Testis (tissue), 3 donors: Measurements from ENCODE around the gene LAMA5. TPM values are rescaled to one million over a fixed set of nuclear protein-coding genes. Genes with fewer than 3 reads are reported as not detected.

ENCODE experiments used
- DNase-seq: peaks from one replicate; pipeline ENCODE4 v3.0.0-alpha.2; 2019
- H3K27ac ChIP-seq, 2 donors: fragments of 200-600 bp; sonication (generic); one replicate each; pipeline ENCODE4 v1.5.1; 2019
- H3K27me3 ChIP-seq: fragments of 200-600 bp; sonication (generic); one replicate; pipeline ENCODE4 v1.5.1; 2019
- H3K36me3 ChIP-seq: fragments of 200-600 bp; sonication (generic); one replicate; pipeline ENCODE4 v1.5.1; 2017; ENCODE audit warnings: low read depth; ENCODE audit errors: missing control alignments
- H3K4me1 ChIP-seq: fragments of 200-600 bp; sonication (generic); one replicate; pipeline ENCODE4 v1.5.1; 2019
- H3K4me3 ChIP-seq, 2 donors: fragments of 200-600 bp; sonication (generic); one replicate each; pipeline ENCODE4 v1.5.1; 2017 to 2019
- H3K9me3 ChIP-seq: fragments of 200-600 bp; sonication (generic); one replicate; pipeline ENCODE4 v1.5.1; 2017
- POLR2A ChIP-seq: fragments of 450-650 bp; IDR thresholded peaks from one replicate; pipeline ENCODE4 v1.6.1; 2017; ENCODE audit warnings: antibody characterized with exemption, mild to moderate bottlenecking, moderate library complexity
- WGBS, 2 donors: methylation state at CpG; one replicate each; pipeline ENCODE4 v1.1.5; 2018; 5-methylcytosine and 5-hydroxymethylcytosine counted together
- intact Hi-C: fragments of 100-400 bp; cut with DNase I; formaldehyde crosslinking; loops from one replicate; pipeline ENCODE4 v1.15.1; 2023; ENCODE audit warnings: low total_unique reads
- polyA plus RNA-seq: library from polyadenylated mRNA; stranded (reverse); fragments of 350-450 nt; fragmentation: Illumina TruSeq; extraction: RNeasy Lipid Tissue Mini Kit (QIAGEN cat#74804); gene quantifications from one replicate; pipeline ENCODE4 v1.2.3, GENCODE V29; 2014; ENCODE audit warnings: low read depth, low replicate concordance; ENCODE audit not compliant: insufficient read depth
- total RNA-seq, 2 donors: library from RNA; depleted of rRNA; stranded (reverse); fragments of >200 nt; gene quantifications; one replicate each; pipeline ENCODE4 v1.2.3, GENCODE V29; 2016
- TF ChIP-seq, protein P1 (sequence below), 3 experiments: fragments of 450-650 bp in 2 of 3; fragments of 200-600 bp in 1 of 3; sonication (generic) in 1 of 3; IDR thresholded peaks; one replicate each; pipeline ENCODE4 v1.5.1; 2016 to 2019; ENCODE audit warnings: antibody characterized with exemption in 3 of 3, mild to moderate bottlenecking in 2 of 3, moderate library complexity in 1 of 3

Gene LAMA5
- total and polyA plus RNA-seq, 3 donors from 2014 or later = 33.2 to 144 (median 121) TPM

DNA sequence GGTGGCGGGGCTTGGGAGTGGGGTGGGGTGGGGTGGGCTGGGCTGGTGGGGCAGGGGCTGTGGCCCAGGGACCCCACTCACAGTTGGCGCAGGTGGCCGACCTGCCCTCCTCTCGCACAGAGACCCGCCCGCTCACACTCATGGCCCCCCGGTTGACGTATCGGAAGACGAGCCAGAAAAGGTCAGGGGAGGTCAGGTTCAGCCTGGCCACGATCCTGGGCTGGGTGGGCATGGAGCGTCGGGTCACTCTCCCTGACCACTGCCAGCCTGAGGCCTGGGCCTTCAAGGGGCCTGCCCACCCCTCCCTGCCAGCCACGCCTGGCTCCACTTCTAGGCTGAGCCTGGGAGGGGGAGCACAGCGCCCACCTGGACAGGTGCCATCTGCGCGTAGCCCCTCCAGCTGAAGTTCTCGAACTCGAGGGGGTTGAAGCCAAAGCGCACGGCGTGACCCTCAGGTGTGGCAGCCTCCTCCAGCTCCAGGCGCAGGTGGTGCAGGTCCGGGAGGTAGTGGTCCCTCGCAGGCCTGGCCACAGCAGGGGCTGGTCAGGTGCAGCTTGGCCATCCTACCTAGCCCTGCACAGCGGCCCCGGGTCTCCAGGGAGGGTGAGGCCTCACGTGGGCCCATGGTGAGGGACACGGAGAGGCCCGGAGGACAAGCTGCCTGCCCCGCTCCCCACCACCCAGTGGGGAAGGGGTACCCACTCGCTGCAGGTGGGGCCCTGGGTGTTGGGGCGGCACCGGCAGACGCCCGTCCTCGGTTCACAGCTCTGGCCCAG lies 33.1 kb downstream of the LAMA5 start:
- H3K4me1 ChIP-seq = no peaks in the 10 kb centered on the region
- no peak overlapping the region for H3K4me3 ChIP-seq
- intact Hi-C loops = no loop called here
- no peak for DNase-seq
- H3K9me3 ChIP-seq = no peaks in the 10 kb centered on the region
- no peaks in the 10 kb centered on the region for H3K36me3 ChIP-seq
- no peak overlapping the region for H3K27ac ChIP-seq
- H3K27me3 ChIP-seq = no peaks in the 10 kb centered on the region
- 79 to 83% methylated on average over 10 to 28 of the region's 37 CpGs for WGBS, 2 donors
- TF ChIP-seq, protein P1, sequence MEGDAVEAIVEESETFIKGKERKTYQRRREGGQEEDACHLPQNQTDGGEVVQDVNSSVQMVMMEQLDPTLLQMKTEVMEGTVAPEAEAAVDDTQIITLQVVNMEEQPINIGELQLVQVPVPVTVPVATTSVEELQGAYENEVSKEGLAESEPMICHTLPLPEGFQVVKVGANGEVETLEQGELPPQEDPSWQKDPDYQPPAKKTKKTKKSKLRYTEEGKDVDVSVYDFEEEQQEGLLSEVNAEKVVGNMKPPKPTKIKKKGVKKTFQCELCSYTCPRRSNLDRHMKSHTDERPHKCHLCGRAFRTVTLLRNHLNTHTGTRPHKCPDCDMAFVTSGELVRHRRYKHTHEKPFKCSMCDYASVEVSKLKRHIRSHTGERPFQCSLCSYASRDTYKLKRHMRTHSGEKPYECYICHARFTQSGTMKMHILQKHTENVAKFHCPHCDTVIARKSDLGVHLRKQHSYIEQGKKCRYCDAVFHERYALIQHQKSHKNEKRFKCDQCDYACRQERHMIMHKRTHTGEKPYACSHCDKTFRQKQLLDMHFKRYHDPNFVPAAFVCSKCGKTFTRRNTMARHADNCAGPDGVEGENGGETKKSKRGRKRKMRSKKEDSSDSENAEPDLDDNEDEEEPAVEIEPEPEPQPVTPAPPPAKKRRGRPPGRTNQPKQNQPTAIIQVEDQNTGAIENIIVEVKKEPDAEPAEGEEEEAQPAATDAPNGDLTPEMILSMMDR (IDR thresholded peaks at IDR 0.05) = no peak
- no peak for TF ChIP-seq POLR2A

DNA sequence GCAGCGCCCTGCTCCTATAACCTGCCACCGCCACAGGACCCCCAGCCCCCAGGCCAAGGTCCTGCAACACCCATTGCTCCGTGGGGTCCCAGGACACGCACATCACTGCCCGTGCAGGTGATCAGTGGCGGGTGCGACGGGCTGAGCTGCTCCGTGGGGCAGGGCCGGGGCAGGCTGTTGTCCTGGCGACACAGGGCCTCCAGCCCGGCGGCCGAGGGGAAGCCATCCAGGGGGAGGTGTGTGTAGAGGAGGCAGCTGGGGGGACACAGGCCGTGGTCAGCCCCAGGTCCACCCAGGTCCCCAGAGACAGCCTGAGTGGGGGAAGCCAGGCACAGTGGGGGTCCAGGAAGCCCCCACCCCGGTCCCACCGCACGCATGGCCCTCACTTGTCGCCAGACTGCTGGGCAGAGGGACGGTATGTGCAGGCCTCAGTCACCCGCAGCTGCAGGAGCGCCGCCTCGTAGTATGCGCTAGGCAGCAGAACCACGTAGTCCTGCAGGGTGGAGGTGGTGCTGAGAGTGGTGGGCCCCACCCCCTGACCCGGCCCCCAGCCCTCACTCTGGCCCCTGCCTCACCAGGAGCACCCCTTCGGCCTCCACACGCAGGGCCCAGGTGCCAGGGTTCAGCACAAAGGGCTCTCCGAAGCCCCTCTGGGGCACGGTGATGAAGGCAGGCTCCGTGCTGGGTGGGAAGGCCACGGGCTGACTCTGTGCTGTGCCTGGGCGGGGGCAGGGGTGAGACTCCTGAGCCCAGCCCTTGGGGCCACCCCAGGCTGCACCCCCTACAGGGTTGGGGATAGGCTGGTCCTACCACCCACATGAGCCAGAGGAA lies 33.9 kb downstream of the LAMA5 start:
- Histone ChIP-seq H3K27ac (no peak overlapping the region), H3K4me3 (no peak overlapping the region), H3K9me3 (no peaks in the 10 kb centered on the region), H3K27me3 (no peaks in the 10 kb centered on the region), H3K36me3 (no peaks in the 10 kb centered on the region), H3K4me1 (no peaks in the 10 kb centered on the region)
- DNase-seq = no peak
- 87 to 94% methylated on average over 16 to 34 of the region's 34 CpGs for WGBS, 2 donors
- TF ChIP-seq, protein P1 (IDR thresholded peaks at IDR 0.05) = no peak
- TF ChIP-seq POLR2A = no peak
- intact Hi-C loops = no loop called here

DNA sequence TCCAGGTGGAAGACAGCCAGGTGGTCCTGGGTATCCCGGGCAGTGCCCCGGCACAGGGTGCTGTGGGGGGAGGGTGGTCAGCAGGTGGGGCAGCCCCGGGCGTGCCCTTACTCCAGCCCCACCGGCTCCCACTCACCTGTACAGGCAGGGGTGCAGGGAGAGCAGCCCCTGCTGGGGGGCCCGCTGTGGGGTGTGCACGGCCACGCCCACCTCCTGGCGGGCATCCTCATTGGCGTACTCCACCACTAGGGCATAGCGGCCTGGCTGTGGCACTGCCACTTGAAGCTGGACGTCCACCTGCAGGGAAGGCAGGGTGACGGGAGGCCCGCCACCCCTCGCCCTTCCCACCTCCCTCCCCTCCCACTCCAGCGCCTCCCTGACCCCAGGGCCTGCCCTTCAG lies 34.7 kb downstream of the LAMA5 start:
- no peak for DNase-seq
- Histone ChIP-seq H3K27ac (no peak overlapping the region), H3K36me3 (no peaks in the 10 kb centered on the region), H3K4me3 (no peak overlapping the region), H3K4me1 (no peaks in the 10 kb centered on the region), H3K9me3 (no peaks in the 10 kb centered on the region), H3K27me3 (no peaks in the 10 kb centered on the region)
- no peak for TF ChIP-seq POLR2A
- TF ChIP-seq, protein P1 (IDR thresholded peaks at IDR 0.05) = no peak
- intact Hi-C loops = no loop called here
- 89 to 100% methylated on average over 1 to 15 of the region's 16 CpGs for WGBS, 2 donors

DNA sequence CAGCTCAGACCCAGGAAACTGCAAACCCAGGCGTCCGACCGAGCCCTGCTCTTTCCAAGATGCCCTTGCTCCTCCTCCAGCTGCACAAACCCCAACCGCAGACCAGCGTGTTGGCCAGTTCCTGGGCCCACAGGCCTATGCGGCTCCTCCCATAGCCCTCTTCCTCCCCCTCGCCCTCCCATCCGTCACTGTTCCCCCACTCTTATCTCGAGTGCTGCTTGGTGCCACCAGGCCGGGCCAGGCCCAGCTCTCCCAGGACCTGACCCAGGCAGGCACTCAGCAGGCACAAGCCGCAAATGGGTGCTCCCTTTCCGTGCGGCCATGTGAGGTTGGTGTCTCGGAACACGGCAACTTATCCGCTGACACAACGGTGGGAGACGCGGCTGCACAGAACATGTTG lies 35.8 kb downstream of the LAMA5 start:
- Histone ChIP-seq H3K4me1 (no peaks in the 10 kb centered on the region), H3K27ac (no peak overlapping the region), H3K36me3 (no peaks in the 10 kb centered on the region), H3K4me3 (no peak overlapping the region), H3K9me3 (no peaks in the 10 kb centered on the region), H3K27me3 (no peaks in the 10 kb centered on the region)
- 86 to 92% methylated on average over 19 of the region's 19 CpGs for WGBS, 2 donors
- intact Hi-C loops = no loop called here
- DNase-seq = no peak
- TF ChIP-seq, protein P1 (IDR thresholded peaks at IDR 0.05) = no peak
- no peak for TF ChIP-seq POLR2A
